Measurements from ENCODE around the gene PIK3AP1.
"Not testable (repeated sequence)": the region's sequence is repeated elsewhere in the genome, so short reads cannot be mapped to it uniquely, and the experiment has no call there.

The PIK3AP1 gene

GRCh38 chr10:96548589-96548988, 171.7 kb downstream of the PIK3AP1 start:
- DNase-seq (ENCODE audit: extremely low read depth in 1 of 2, low read depth in 1 of 2), result no peak

- DNase-seq (ENCODE audit: extremely low read depth in 1 of 2, low read depth in 1 of 2), result not testable (repeated sequence)
These were observed 174.8 kb downstream of the PIK3AP1 start for GRCh38 chr10:96545558-96545957.
